Hepatocyte (in vitro differentiated cells): Measurements from ENCODE around the gene MTMR3. TPM values are rescaled to one million over a fixed set of nuclear protein-coding genes. Genes with fewer than 3 reads are reported as not detected.

Experiments
- DNase-seq: peaks from one replicate; pipeline ENCODE4 v3.0.0-alpha.2; 2016; ENCODE audit warnings: low spot score
- H2AFZ ChIP-seq: fragments of 200-600 bp; sonication (generic); 2 replicates; pipeline ENCODE4 v1.6.0; 2016; ENCODE audit warnings: antibody characterized with exemption, mild to moderate bottlenecking
- H3K27ac ChIP-seq: fragments of 200-600 bp; sonication (generic); 2 replicates; pipeline ENCODE4 v1.5.1; 2016; ENCODE audit warnings: mild to moderate bottlenecking
- H3K27me3 ChIP-seq: fragments of 200-600 bp; sonication (generic); 2 replicates; pipeline ENCODE4 v1.6.1; 2016
- H3K36me3 ChIP-seq: fragments of 200-600 bp; sonication (generic); replicated peaks from 2 replicates; pipeline ENCODE4 v1.5.1; 2016; ENCODE audit warnings: low read depth; ENCODE audit not compliant: insufficient read depth
- H3K4me1 ChIP-seq: fragments of 200-600 bp; sonication (generic); 2 replicates; pipeline ENCODE4 v1.5.1; 2016; ENCODE audit warnings: mild to moderate bottlenecking, moderate library complexity; ENCODE audit not compliant: insufficient read depth
- H3K4me2 ChIP-seq: fragments of 200-600 bp; sonication (generic); 2 replicates; pipeline ENCODE4 v1.6.0; 2016
- H3K4me3 ChIP-seq: fragments of 200-600 bp; sonication (generic); 2 replicates; pipeline ENCODE4 v1.5.1; 2016; ENCODE audit warnings: mild to moderate bottlenecking
- H3K79me2 ChIP-seq: fragments of 200-600 bp; sonication (generic); 2 replicates; pipeline ENCODE4 v1.6.0; 2017; ENCODE audit warnings: mild to moderate bottlenecking
- H3K9me2 ChIP-seq: fragments of 200-600 bp; sonication (generic); replicated peaks from 2 replicates; pipeline ENCODE4 v1.6.0; 2017; ENCODE audit warnings: mild to moderate bottlenecking; ENCODE audit not compliant: insufficient read depth
- H3K9me3 ChIP-seq: fragments of 200-600 bp; sonication (generic); 2 replicates; pipeline ENCODE4 v1.5.1; 2016; ENCODE audit warnings: low read depth, mild to moderate bottlenecking
- H4K20me1 ChIP-seq: fragments of 200-600 bp; sonication (generic); 2 replicates; pipeline ENCODE4 v1.6.0; 2016; ENCODE audit warnings: mild to moderate bottlenecking; ENCODE audit not compliant: insufficient read depth, poor library complexity, severe bottlenecking
- EZH2 ChIP-seq: fragments of 200-600 bp; sonication (generic); IDR thresholded peaks from 2 replicates; pipeline ENCODE4 v1.6.1; 2016; ENCODE audit warnings: antibody characterized with exemption, mild to moderate bottlenecking, borderline replicate concordance
- EZH2phosphoT487 ChIP-seq: fragments of 200-600 bp; sonication (generic); IDR thresholded peaks from one replicate; pipeline ENCODE4 v1.6.1; 2018; ENCODE audit warnings: antibody characterized with exemption, mild to moderate bottlenecking, low read depth, moderate library complexity; ENCODE audit not compliant: unreplicated experiment, severe bottlenecking
- WGBS: methylation state at CpG from one replicate; pipeline ENCODE4 v1.1.6; 2016; ENCODE audit warnings: low lambda C conversion rate; ENCODE audit errors: missing lambda C conversion rate; 5-methylcytosine and 5-hydroxymethylcytosine counted together
- polyA plus RNA-seq: library from polyadenylated mRNA; unstranded; fragments of >200 nt; fragmentation: Nextera tagmentation; extraction: Ambion mirVana; gene quantifications from 2 replicates; pipeline ENCODE4 v1.2.1, GENCODE V29; 2016
- total RNA-seq: library from RNA; depleted of rRNA; stranded (reverse); fragments of >200 nt; gene quantifications from 2 replicates; pipeline ENCODE4 v1.2.3, GENCODE V29; 2014
- TF ChIP-seq, protein P1 (sequence below): fragments of 200-600 bp; sonication (generic); IDR thresholded peaks from 2 replicates; pipeline ENCODE4 v1.5.1; 2016; ENCODE audit warnings: antibody characterized with exemption, mild to moderate bottlenecking; ENCODE audit not compliant: poor library complexity

Gene MTMR3
- total and polyA plus RNA-seq, 2 experiments from 2014 or later, result 16.2 to 42.7 TPM

DNA sequence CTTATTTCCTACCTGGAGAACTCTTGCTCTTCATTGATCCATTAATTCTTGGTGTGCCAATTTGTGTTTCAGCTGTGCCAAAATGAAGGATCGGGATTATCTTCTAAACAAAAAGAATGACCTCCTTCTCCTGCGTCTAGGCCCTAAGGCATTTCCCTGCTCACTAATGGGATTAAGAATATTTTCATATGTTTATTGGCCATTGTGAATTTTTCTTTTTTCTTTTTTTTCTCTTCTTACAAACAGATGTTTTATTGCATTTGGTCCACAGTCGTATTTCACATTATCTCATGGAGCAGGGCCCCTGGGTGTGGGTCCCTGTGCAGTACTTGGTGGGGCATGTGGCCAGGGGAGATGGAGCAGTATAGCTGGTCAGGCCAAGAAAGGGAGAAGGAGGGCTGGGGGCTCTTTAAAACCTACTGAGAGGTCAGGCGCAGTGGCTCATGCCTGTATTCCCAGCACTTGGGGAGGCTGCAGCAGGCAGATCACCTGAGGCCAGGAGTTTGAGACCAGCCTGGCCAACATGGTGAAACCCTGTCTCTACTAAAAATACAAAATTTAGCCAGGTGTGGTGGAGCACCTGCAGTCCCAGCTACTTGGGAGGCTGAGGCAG, 162.0 kb downstream of the MTMR3 start:
- Histone ChIP-seq H3K4me1 (peaks cover 17% of the 10 kb centered on the region), H3K27ac (peak overlapping the region; percentile 82), H3K27me3 (no peaks in the 10 kb centered on the region), H3K9me2 (no peaks in the 10 kb centered on the region), H2AFZ (no peak overlapping the region), H3K36me3 (no peaks in the 10 kb centered on the region), H4K20me1 (no peaks in the 10 kb centered on the region), H3K4me2 (peak overlapping the region; percentile 8), H3K4me3 (no peak overlapping the region), H3K79me2 (no peaks in the 10 kb centered on the region), H3K9me3 (no peaks in the 10 kb centered on the region)
- TF ChIP-seq, protein P1, sequence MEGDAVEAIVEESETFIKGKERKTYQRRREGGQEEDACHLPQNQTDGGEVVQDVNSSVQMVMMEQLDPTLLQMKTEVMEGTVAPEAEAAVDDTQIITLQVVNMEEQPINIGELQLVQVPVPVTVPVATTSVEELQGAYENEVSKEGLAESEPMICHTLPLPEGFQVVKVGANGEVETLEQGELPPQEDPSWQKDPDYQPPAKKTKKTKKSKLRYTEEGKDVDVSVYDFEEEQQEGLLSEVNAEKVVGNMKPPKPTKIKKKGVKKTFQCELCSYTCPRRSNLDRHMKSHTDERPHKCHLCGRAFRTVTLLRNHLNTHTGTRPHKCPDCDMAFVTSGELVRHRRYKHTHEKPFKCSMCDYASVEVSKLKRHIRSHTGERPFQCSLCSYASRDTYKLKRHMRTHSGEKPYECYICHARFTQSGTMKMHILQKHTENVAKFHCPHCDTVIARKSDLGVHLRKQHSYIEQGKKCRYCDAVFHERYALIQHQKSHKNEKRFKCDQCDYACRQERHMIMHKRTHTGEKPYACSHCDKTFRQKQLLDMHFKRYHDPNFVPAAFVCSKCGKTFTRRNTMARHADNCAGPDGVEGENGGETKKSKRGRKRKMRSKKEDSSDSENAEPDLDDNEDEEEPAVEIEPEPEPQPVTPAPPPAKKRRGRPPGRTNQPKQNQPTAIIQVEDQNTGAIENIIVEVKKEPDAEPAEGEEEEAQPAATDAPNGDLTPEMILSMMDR, result no peak
- TF ChIP-seq EZH2phosphoT487 (no peak), EZH2 (no peak)
- 86% methylated on average over 4 of the region's 4 CpGs for WGBS
- DNase-seq, result no peak

DNA sequence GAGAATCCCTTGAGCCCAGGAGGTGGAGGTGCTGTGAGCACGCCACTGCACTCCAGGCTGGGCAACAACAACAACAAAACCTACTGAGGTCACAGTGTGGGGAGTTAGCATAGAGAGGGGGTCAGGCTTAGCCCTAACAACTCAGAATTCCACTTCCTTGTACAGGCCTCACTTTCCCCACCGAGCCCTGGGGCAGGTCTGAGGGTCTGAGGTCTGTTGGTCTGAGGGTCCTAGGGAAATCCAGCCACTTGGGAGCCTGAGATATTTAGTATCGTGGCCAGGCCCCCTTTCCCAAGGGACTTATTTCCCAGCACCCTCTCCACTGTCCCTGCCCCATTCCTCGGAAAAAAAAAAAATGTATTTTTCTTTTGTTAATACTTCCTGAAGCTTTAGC, 162.5 kb downstream of the MTMR3 start:
- Histone ChIP-seq H3K79me2 (no peaks in the 10 kb centered on the region), H3K36me3 (no peaks in the 10 kb centered on the region), H3K27me3 (no peaks in the 10 kb centered on the region), H3K9me2 (no peaks in the 10 kb centered on the region), H4K20me1 (no peaks in the 10 kb centered on the region), H3K4me1 (peaks cover 17% of the 10 kb centered on the region), H3K4me2 (no peak overlapping the region), H3K9me3 (no peaks in the 10 kb centered on the region), H3K27ac (peak overlapping the region; percentile 82), H2AFZ (no peak overlapping the region), H3K4me3 (no peak overlapping the region)
- TF ChIP-seq EZH2, result no peak
- TF ChIP-seq, protein P1, result no peak
- no peak for TF ChIP-seq EZH2phosphoT487
- DNase-seq, result no peak
- 91% methylated on average over 4 of the region's 4 CpGs for WGBS

DNA sequence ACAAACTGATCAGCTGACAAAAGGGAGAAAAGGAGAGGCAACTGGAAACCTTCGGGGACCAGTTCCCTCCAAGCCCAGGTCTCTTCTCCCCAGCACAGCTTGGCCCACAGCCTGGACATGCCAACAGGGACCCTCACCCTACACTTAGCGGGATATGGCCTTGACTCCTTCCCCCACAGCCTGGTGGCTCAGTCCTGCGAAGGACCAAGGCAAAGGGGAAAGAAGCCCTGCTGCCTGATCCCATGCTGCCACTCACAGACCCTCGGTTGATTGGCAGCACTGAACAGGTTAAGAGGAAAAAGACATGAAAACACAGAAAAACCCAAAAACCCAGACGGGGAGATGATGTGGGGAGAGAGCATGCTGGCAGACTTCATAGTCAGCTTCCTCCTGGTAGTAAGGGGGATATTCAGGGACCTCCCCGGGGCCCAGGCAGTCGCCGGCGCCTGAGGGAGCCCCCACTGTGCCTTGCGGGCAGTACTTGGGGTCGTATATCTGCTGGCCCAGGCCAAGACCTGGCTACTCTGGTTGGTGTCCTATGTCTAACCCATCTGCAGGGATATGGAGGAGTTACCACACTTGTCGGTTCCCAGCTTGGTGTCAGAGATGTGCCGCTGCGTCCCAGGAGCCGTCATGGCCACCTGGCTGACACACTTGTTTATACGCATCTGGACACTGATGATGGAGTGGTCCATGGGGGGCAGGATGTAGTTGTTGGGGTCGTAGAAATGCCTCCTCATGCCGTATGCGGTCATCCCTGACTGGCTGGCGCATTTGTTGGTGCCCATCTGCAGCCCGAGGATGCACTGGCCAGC, 163.1 kb downstream of the MTMR3 start:
- Histone ChIP-seq H3K27ac (no peak overlapping the region), H3K36me3 (no peaks in the 10 kb centered on the region), H3K4me3 (no peak overlapping the region), H4K20me1 (no peaks in the 10 kb centered on the region), H3K27me3 (no peaks in the 10 kb centered on the region), H3K4me1 (peaks cover 17% of the 10 kb centered on the region), H3K79me2 (no peaks in the 10 kb centered on the region), H3K9me3 (no peaks in the 10 kb centered on the region), H2AFZ (no peak overlapping the region), H3K4me2 (no peak overlapping the region), H3K9me2 (no peaks in the 10 kb centered on the region)
- no peak for DNase-seq
- 94% methylated on average over 21 of the region's 21 CpGs for WGBS
- TF ChIP-seq, protein P1, result no peak
- TF ChIP-seq EZH2 (no peak), EZH2phosphoT487 (no peak)
